ENCODE results near the gene IGSF3.

IGSF3 gene

DNA sequence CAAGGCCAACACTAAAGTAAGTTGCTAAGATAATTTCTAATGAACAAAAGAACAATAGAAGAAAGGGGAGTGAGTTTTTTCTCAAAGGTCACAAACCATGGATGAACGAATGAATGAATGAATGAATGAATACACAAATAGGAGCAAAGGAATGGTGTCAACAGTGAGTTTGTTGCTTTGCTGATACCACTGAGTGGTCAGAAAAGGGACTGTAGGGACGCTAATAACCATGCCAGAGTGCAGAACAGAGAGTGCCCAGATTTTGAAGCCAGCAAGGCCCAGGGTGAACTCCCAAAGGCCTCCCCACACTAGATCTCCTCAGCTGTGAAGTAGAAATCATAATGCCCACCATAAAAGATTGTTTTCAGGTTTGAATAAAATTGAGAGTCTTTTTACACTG, 112.6 kb downstream of the IGSF3 start:
- DNase-seq (ENCODE audit: low spot score) = no peak

DNA sequence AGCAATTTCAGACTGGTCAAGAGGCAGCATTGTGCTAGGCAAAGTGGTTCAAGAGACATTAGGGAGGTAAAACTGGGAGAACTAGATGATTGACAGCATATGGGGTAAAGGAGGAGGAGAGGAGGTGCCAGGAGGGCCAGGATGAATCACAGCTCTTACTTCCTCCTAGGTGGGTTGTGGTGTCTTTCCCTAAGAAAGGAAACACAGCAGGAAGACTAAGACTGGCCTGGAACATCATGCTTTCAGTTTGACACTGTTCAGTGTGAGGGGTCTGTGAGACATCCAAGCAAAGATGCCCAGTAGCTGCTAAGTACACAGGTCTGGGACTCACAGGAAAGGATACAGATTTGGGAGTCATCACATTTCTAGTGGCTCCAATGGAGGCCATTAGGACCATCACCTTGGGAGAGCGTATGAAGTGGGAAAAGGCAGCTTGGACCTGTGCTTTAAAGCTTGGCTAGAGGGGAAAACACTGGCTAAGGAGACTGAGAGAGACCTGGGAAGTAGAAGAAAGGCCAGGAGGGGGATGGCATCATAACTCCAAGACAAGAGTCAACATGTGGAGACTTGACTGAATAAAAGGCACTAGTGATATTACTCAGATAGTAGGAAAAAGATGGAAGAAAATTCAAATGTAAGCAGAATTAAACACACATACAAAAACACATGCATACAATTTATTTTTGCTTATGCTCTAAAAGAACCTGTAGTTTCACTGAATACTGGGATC, 114.0 kb downstream of the IGSF3 start:
- DNase-seq (ENCODE audit: low spot score) = no peak

DNA sequence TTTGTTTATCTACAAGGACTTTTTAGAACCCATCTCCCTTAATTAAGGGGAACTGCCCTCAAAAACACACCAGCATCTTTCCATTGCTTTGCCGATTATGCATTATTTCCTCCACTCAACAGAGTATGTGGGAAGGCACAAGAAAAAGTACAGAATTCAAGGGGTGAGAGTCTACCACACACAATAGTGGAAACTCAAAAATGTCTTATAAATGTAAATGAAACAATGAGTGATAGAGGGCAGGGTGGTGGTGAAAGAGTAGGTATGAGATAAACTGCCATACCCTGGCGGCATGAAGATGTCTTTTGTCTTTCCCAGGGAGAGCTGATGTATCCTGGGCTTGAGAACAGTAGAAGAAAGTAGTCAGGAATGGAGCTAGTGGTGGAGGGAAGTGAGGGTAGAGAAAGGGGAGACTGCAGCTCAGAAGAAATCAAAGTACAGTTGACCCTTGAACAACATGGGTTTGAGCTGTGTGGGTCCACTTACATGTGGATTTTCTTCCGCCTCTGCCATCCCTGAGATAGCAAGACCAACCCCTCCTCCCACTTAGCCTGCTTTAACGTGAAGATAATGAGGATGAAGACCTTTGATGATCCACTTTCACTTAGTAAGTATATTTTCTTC, 121.1 kb downstream of the IGSF3 start:
- DNase-seq (ENCODE audit: low spot score) = no peak

DNA sequence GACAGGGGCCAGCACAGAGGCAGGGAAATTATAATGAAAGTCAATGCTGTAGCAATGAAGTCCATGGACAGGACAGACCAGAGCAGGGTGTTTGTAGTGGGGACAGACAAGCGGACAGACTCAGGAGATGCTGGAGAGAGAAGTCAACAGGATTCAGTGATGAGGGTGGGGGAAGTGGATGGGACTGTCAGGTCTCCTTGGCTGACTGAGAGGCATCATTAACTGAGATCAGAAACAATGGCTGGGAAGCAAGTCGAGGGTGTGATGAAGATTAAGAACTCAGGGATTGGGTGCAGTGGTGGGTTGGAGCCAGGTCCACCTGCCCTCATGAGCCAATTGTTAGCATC, 122.2 kb downstream of the IGSF3 start:
- DNase-seq (ENCODE audit: low spot score) = no peak

DNA sequence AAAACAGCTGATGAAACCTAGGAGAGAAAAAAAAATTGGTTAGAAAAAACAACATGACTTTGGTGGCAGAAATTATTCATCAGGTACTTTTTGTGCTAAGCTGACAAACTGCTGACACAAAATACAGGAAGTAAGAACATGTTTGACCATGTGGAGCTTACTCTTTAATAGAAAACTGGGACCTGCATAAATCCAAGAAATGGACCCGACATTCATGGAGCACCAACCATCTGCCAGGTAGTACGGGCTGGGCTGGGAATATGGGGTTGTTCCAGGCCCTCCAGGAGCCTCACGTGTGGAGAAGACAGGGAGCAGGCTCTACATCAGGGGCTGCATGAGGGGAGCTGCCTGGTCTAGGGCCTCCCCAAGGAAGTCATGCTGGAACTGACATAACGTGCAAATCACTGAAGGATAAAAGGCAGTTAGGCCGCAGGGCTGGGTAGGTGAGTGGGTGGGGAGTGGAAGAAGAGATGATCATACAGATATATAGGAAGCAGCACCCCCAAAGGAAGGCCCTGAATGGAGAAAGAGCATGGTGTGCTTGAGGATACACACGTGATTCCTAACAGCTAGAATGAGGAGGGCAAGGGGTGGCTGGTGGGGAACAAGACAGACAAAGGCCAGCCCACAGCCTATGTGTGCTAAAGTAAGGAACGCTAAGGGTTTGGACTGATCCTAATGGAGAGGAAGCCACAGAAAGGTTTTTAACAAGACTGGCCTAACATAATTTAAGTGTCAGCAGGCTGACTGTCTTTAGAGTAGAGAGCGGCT, 122.8 kb downstream of the IGSF3 start:
- DNase-seq (ENCODE audit: low spot score) = no peak

DNA sequence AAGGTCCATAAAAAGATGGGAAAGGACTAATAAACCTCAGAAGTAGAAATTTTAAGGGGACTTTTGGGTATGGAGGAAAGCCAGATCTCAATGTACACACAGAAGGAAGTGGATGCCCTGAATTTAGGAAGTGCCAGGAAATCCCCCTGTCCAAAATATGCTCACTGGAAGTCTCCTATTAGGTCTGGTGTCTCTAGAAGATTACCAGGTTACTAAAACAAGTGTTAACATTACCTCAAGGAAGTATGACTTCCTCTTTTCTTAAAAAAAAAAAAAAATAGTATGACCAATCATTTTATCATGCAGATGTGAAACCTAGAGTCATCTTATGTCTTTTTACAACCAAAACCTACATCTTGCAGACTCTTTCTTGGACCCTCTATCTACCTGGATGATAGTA, 127.4 kb downstream of the IGSF3 start:
- DNase-seq (ENCODE audit: low spot score) = peak; percentile 47

DNA sequence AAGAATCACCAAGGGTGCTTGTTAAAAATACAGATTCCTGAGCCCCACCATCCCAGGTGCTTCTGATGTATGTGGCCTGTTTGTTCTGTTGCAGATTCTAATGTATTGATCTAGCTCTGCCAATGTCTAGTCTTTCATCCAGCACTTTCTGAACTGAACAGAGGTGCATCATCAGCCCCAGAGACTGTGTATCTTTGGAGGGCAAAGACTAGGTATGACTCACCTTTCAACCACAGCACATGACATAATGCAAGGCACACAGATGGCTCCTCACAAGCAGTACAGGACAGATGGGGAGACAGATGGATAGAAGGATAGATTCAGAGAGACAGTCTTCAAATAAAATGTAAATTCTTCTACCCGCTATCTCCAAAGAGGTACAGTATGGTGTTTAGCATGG, 129.0 kb downstream of the IGSF3 start:
- DNase-seq (ENCODE audit: low spot score) = no peak

DNA sequence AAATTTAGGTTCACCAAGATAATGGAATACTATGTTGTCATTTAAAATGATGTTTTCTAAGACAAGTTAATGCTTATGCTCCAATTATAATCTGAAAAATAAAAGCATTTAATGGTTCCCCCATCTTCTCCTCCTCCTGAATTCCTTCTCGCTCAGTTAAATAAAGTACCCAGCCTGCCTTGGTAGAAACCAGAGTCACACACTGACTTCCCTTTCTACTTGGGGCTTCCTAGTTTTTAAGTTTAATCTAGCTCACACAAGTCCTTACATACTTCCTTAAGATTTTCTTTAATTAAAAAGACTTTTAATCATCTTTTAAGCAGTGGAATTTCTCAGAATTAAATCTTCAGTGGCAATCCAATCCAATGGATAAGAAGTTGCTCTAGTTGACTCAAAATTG, 129.6 kb downstream of the IGSF3 start:
- DNase-seq (ENCODE audit: low spot score) = no peak

DNA sequence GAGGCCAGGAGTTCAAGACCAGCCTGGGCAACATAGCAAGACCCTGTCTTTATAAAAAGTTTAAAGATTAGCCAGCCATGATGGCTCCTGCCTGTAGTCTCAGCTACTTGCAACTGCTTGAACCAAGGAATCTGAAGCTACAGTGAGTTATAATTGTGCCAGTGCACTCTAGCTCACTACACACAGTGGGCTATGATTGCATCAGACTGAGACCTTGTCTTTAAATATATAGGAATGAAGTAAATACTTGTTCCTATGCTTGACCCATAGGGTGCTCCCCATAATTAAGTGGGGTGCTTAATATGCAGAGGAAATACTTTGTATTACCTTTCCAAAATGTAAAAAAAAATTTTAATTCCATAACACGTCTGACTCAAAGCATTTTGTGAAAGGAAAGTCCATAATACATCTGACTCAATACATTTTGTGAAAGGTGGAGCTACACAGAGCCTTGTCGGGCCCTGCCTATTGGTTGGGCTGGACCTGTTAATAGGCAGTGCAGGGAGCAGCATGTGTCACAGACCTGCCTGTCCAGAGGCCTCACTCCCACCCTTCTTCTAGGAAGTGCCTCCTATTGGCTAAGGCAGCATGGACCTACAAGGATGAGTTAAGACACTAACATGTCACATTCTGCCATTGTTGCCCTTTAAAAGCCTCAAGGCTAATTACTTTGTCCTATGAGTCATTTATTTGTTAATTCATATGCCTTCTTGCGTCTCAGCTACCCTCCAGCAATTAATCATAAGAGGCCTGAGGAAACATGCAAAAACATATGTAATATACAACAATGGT, 130.3 kb downstream of the IGSF3 start:
- DNase-seq (ENCODE audit: low spot score) = no peak

DNA sequence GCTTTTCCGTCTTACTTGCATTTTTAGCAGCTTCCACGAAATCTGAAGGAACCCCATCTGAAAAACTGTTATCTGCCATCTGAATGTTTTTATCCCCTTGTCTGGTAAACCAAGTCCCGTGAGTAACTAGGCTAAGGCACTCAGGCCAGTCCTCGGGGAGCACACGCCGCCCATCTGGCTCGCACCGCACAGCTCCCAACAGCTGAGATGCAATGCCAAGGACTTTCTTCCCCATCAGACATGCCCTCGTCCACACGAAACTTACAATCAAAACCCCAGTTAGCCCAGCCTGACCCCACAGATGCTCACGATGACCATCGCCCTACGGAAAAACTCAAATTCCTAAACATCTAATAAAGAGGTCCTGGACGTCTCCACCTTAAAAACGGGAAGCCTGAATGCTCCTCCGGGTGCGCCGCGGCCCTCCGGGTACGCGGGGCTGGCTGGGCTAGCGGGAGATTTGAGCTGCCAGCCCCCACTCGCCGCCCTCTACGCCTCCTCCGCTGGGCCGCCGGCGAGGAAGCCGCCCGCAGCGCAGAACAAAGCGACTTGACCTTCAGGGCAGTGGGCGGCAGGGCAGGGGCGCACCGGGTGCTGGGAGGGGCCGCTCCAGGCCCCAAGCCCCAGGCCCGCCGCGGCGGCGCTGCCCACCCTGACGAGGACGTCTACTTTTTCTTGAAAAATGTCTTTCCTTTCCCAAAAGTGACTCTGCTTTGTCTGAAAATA, 133.4 kb downstream of the IGSF3 start:
- no peak for DNase-seq (ENCODE audit: low spot score)

DNA sequence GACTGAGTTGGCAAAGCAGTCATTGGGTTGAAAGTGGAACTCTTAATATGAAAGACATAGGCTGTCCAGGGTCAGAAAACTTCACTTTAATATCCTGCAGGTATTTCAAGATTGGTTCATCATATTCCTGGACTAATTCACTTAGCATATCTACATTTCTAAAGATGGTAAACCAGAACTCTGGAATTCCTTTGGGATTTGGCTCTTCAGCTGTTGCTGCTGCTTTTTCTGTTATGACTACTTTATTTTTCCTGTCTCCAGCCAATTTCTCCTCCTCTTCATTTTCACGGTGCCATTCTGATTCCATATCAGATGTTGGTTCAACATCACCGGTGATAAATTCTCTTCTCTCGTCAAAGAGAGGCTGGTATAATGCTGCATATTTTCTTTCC, 134.1 kb downstream of the IGSF3 start:
- DNase-seq (ENCODE audit: low spot score) = no peak

DNA sequence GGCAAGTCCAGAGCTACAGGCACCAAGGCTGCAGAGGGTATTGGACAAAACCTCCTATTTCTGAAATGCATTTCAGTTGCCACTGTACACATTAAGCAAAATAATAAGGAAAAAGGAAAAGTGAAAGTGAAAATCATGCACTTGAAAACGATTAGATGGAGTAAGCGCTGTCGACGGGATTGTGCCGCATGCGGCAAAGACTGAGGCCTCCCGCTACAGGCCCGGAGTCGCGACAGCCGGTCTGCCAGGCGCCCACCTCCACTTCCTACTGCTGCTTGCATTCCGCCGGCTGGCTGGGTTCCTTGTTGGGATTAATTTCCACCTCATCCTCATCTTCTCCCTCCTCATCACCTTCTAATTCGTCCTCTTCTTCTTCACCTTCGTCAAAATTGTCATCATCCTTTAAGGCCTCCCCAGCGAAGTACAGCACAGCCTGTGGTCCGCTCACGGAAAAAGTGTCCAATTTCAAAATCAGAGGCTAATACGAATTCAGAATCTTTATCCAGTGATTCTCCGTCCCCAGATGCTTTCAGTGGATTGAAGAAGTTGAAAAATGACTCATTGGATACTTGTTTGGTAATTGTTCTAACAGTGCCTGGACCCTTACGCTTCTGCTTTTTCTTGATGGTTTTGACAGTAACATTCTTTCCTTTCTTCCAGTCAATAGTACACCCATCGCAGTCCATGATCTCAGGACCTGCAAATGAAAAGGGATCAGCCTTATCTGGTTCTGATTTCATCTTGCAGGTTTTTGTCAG, 134.7 kb downstream of the IGSF3 start:
- DNase-seq (ENCODE audit: low spot score) = no peak

DNA sequence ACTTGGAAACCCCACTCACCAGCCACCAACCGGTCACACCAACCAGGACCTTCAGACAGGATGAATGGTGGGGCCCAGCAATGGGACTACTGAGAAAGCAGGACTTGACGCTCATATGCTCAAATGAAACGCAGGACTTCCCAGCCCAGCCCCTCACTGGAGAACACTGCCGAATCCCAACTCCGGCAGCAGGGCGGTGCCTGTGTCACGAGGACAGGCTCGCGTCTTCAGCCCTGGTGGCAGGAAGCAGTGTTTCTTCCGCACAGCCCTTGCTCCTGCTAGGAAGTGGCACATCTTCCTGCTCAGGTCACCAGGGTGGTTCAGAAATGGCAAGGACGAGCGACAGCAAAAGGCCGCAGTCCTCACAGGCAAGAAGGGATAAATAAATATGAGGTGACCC, 135.6 kb downstream of the IGSF3 start:
- DNase-seq (ENCODE audit: low spot score) = no peak

DNA sequence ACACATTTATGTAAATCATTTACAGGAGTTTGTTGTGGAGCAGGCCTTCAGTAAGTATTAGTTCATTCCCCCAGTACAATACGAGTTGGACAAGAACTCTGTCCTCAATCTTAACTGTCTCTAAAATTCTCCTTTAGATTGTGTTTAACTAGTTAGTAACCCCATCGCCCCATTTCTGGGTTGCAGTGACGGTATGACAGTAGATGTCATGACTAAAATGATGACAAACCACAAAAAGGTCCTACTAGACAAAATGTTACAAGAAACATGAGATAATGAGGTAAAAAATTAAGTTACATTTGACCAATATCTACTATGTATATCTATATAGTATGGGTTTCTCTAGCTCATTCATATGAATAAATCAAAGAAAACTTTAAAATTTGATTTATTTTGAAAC, 137.9 kb downstream of the IGSF3 start:
- DNase-seq (ENCODE audit: low spot score) = no peak

DNA sequence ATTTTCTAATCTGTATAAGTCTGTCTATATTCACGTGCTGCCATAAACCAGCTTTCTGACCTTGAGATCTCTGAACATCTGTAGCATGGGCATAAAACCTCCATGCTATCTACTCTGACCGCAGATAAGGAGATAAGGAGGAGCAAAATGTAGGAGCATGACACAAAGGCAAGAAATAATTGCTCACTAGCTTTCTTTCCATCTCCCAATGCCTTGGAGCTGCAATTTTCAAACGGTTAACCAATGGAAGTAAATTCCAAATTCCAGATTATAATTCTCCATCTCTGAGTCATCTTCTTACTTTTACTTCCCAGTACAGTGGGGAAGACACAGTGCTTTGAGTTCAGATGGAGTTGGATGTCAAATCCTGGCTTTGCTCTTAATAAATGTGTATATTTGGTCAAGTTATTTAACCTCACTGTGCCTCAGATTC, 138.3 kb downstream of the IGSF3 start:
- no peak for DNase-seq (ENCODE audit: low spot score)

DNA sequence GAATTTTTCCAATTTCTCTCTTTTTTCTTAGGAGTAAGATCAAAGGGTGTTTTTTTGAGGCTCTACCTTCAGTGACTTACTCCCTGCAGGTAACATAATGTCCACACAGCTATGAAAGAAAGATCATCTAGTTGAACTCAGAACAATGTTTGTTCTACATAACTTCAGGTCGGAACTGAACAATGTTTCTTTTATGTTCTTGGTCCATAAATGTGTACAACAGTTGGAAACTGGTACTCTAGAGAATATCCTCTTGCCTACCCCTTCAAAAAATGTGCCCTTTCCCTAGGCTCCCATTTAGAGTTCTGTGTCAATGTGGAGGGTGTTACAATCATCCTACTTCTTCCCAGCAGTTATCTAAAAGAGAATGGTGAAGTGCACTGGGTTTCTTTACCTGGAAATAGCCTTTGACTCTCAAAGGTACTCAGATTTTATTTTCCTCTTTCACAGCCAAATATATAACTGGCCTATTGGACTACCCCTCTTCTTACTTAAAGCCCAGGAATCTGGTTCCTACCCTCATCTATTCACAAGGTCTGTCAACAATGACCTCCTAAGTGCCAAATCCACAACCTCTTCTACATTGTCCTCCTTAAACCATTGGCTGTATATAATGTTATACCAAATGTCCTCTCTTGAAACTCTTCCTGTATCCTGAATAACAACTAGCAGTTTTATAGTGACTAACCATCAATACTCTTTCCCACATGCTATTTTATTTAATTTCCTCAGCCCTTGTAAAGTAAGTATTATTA, 139.0 kb downstream of the IGSF3 start:
- no peak for DNase-seq (ENCODE audit: low spot score)

DNA sequence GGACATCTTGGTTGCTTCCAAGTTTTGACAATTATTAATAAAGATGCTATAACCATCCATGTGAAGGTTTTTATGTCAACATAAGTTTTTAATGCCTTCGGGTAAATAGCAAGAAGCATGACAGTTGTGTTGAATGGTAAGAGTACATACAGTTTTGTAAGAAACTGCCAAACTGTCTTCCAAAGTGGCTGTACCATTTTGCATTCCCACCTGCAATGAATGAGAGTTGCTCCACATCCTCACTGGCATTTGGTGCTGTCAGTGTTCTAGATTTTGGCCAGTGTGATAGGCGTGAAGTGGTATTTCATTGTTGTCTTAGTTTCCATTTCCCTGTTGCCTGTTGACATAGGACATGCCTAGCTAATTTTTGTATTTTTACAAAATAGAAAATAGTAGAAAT, 142.1 kb downstream of the IGSF3 start:
- DNase-seq (ENCODE audit: low spot score) = no peak
